ENCODE results near the gene YY1AP1.
"Not testable (repeated sequence)": the region's sequence is repeated elsewhere in the genome, so short reads cannot be mapped to it uniquely, and the experiment has no call there.

YY1AP1 gene

GRCh38 chr1:155694167-155694566, 5.6 kb upstream of the YY1AP1 start:
- DNase-seq: no peak

GRCh38 chr1:155691992-155692528, 3.5 kb upstream of the YY1AP1 start:
- no peak for DNase-seq

DNA sequence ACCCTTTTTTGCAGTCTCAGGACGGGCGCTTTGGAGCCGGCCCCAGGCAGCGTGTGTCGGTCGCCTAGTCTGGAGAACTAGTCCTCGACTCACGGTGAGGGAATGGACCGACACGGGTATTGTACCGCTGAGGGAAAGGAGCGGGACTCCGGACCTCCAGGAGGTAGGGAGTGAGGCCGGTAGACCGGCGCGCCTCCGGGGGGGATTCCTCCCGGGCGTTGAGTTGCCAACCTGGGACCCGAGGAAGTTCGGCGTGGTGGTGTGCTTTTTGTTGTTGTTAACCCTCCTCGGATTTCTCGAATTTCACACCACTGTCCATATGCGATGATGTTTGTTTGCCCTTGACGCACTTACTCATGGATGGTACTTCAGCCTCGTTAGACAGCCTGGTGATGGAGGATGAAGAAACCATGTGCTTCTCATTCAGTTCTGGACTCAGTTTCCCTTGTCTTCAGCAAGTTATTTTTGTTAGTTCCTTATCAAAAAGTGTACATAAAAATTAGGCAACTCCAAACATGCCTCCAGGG, 570 bp upstream of the YY1AP1 start, which contains the start of gene DAP3:
TSS of gene DAP3 (plus strand) at position 11 of the 527 bp plus-strand sequence. CDS start 20,689 bp downstream, outside the sequence.
- DNase-seq: peak; percentile 56

DNA sequence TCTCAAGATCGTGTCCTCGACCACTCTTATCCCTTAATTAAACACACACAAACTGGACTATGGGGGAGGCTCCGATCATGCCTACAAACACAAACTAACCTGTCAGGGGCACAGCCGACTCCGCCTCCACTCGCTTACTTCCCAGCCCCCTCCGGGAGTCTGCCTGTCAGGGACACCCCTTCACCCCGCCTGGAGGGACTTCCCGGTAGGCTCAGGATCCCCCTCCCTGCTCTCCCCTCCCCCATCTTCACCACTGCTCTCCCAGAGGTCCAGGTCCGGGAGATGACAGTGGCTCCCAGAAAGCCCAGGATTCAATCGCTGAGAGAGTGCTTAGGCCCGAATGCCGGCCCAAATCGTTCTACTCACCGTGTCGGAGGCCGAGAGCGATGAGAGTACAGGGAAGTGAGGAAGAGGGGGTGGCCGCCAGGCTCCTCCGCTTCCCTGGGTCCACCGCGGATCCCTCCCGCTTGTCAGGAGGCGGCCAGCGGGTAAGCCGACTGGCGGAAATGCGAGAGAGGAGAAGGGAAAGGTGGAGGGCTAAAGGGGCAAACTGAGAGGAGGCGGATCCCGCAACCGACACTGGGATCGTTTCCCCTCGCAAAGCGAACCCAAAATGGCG, 760 bp downstream of the YY1AP1 start:
- not testable (repeated sequence) for DNase-seq

DNA sequence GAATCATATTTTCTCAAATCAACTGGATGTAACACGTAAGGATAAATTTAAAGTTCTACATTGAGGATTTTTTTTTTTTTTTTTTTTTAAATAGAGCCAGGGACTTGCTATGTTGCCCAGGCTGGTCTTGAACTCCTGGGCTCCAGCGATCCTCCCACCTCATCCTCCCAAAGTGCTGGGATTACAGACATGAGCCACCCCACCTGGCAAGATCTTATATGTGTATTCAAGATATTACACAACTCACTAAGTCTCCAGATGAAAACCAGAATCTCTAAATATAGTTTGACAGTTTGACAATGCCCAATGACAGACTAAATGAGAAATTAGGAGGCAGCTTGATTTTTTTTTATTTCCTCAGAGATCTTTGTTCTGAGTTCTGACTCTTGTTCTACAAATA, 6.8 kb downstream of the YY1AP1 start:
- DNase-seq: no peak

GRCh38 chr1:155680531-155680930, 8.0 kb downstream of the YY1AP1 start:
- no peak for DNase-seq

DNA sequence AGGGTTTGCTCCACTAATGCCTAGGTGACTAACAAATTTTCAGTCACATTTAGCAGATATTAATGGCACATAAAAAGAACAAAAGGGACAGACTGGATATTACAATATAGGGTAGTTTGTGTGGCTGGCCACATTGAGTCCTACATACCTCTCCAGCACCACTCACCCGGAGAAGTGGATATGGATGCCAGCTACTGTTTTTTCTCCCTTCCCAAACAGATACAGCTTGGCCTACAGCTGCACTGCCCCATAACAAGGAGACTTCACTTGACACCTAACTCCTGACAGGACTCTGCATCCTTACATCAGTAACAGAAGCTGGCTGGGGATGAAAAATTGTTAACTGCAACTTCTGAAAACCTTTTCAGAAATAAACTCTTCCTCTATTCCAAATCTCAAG, 9.6 kb downstream of the YY1AP1 start:
- not testable (repeated sequence) for DNase-seq

- no peak for DNase-seq
Observed at GRCh38 chr1:155678027-155678426, 10.5 kb downstream of the YY1AP1 start.

DNA sequence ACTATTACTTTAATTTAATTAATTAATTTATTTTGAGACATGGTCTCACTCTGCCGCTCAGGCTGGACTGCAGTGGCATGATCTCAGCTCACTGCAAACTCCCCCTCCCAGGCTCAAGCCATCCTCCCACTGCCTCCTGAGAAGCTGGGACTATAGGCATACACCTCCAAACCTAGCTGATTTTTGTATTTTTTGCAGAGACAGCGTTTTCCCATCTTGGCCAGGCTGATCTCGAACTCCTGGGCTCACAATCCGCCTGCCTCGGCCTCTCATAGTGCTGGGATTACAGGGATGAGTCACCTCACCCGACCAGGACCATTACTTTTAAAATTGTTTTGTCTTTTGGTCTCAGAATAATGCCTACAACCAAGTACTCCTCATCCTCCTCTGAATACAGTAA, 15.6 kb downstream of the YY1AP1 start:
- DNase-seq: no peak

DNA sequence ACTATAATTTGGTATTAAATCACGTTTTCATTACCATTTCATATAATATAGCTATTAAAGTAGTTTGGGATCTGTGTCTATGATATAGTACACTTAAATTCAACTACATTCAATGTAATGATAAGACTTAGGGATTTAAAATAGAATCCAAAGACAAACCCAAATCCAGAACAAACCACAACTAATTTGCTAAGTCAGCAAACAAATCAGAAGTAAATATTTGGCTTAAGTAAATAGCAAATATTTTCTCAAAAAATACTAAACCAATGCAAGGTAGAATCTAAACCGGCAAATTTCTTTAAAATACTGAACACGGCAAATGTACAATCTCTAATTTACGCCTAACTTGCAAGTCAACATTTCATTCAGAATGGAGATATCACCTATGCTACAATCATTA, 16.8 kb downstream of the YY1AP1 start:
- no peak for DNase-seq

DNA sequence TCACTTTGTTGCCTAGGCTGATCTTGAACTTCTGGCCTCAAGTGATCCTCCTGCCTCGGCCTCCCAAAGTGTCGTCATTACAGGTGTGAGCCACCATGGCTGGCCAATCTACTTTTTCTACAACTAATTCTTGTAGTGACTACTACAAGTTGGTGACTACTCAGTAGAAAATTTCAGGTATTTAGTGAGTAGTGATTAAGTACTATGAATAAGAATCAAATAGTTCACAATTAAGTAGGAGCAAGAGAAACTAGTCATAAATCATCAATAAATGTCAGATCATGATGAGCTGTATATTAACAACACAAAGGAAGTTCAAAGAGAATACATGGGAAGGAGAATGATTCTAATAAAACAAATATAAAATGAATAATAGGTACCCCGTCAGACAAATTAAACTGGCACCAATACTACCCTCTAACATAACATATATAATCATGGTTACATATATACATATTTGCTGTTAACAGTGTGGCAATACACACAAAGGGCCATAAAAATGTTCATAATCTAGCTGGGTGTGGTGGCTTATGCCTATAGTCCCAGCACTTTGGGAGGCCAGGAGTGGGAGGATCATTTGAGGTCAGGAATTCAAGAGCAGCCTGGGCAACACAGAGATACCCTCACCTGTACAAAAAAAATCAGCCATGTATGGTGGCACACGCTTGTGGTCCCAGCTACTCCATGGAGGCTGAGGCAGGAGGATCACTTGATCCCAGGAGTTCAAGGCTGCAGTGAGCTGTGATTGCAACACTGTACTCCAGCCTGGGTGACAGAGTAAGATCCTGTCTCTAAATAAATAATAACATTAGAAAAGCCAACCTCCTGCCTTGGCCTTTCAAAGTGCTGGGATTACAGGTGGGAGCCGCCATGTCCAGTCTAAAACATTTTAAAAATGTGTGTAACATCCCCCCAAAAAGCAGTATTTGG, 19.1 kb downstream of the YY1AP1 start:
- no peak for DNase-seq

DNA sequence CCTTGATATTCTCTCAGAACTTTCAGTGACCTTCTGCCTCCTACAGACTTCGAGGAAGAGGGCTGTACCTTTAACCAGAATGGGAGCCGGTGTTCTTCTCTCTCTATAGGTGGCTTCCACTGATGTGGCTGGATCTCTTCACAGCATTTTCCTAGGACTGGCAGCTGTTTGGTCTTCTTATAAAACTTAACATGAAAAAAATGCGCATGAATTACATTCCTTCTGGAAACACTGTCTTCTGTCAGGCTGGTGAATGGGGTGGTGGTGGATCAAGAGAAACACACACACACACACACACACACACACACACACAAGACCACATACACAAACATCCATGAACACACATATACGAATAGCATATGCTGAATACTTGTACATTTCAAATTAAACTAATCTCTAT, 27.3 kb downstream of the YY1AP1 start:
- DNase-seq: not testable (repeated sequence)

GRCh38 chr1:155657463-155657862, 31.1 kb downstream of the YY1AP1 start:
- DNase-seq: peak; percentile 64

DNA sequence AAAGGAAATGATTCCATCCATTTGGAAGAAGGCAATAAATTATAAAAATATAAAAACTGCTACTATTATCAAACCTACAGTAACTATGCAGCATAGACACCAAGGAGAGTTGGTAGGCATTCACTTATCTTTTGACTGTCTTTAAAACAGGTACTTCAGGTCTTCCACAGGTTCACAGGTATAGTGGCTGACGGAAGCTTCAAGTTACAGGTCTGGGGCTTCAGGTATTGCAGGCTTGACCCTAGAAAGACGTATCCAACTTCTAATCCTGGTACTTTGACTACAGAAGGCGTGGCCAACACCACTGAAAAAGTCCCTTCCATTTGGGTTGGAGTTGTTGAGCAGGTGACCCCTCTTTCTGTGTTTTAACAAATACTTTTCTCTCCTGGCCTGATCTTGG, 35.6 kb downstream of the YY1AP1 start:
- DNase-seq: no peak

DNA sequence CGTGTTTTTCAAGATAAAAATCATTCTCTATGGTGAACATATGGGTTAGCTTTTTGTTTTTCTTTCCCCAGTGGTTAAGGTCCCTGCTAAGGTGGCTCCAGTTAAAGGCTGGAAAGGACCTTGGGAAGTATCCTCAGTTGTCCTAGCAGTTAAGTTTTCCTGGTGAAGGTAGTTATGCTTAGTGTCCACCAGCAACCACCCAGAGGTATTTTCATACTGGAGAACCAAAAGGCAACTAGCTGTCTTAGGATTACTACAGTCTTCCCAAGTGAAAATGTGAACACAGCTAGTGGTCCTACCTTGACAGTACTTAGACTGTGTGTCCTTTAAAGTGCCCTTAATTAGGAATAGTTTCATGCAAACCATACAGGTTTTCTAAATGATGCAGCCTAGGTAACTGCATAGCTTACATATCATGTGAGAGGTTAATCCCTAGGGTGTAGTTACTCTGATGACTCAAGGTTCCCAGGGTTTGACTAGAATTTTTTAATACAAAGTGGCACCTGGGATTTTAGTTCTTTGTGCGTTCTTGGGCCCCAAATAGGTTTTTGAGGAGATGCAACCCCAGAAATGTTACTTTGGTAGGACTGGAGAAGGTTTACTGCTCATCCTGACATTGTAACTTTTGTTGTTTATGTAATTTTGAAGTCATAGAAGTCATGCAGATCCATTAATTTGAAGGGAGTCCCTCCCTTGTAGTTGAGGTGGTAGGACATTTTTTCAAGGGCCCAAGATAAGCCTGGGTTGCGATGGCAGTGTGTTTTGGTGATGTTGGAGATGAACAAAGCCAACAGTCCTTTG, 36.5 kb downstream of the YY1AP1 start:
- no peak for DNase-seq

GRCh38 chr1:155650231-155650757, 38.3 kb downstream of the YY1AP1 start:
- DNase-seq: no peak

DNA sequence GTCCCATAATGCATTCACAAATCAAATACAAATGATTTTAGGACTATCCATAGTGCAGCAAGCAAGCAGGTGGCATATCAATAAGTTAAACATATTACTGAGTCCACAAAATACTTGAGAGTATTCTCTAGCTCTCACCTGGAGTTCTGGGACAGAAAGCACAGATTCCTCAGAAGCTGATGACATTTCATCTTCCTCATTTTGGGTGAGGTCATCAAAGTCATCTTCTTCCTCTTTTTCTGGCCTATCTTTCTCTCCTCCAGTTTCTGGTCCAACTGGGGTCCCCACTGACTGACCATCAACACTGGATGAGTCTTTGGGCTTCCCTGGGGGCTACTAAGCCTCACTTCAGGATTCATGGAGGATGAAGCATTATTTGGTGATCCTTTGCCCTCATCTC, 38.9 kb downstream of the YY1AP1 start:
- DNase-seq: no peak

GRCh38 chr1:155648207-155649147, 40.1 kb downstream of the YY1AP1 start:
- DNase-seq: no peak

- no peak for DNase-seq
Observed at GRCh38 chr1:155646307-155646706, 42.3 kb downstream of the YY1AP1 start.

GRCh38 chr1:155645648-155646047, 42.9 kb downstream of the YY1AP1 start:
- no peak for DNase-seq

DNA sequence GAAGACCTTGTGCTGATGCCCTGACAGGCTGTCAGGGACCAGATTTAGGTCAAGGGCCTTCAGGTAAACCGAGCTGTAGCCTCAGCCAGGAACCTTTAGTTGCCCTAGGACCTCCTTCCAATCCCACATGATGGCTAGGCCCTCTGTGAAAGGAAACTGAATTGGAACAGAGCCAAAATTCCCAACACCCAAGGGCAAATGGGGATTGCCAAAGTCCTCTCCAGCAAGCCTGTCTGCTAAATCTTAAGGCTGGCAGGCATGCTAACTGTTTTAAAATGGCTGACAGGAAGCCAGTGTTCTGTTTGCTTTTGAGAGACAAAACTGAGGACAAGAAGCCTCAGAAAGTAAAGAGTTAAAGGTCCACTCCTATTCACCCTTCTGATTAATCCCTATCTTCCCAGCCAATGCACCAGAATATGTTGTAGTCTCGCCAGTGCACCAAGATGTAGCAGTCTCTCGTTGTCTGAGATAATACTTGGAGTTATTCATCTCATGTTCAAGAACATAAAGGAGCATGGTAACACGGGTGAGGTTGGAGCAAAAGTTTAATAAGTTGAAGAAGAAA, 43.5 kb downstream of the YY1AP1 start:
- DNase-seq: peak; percentile 5

All from NCI-H2029 (cell line).